ENCODE results near the gene CAPNS2. TPM values are rescaled to one million over a fixed set of nuclear protein-coding genes. Genes with fewer than 3 reads are reported as not detected.
A peak's percentile ranks its signal among the peaks of the same experiment; 100 is the strongest.

Gene CAPNS2
- total and polyA plus RNA-seq, 9 of the 15 experiments (the other 6 are each of a cell fraction or from before 2014, with no cell fraction given): 0.12 to 0.65 (median 0.24) TPM; not detected in 2

GRCh38 chr16:55565086-55565485, 1.4 kb upstream of the CAPNS2 start:
- no peaks in the 10 kb centered on the region for H3K9me1 ChIP-seq (ENCODE audit: control insufficient read depth, insufficient read depth, low read length)
- peaks cover 0 to 7% of the 10 kb centered on the region in 2 experiments; a peak in 1 of 5 replicates for H3K4me1 ChIP-seq (replicated peaks in 1 of 2; ENCODE audit: control insufficient read depth in 2 of 2, insufficient read depth in 2 of 2, low read length in 2 of 2)
- WGBS (ENCODE audit: insufficient coverage, low coverage, missing lambda C conversion rate): 52% methylated on average over 1 of the region's 1 CpG
- no peaks in the 10 kb centered on the region for H3K27me3 ChIP-seq (ENCODE audit: control insufficient read depth in 2 of 2, insufficient read depth in 2 of 2, low read length in 2 of 2)
- FAIRE-seq (no peak), ATAC-seq (no peak), DNase-seq (ENCODE audit: extremely low read depth in 1 of 4, low spot score in 3 of 4) (no peak)
- H4K20me1 ChIP-seq (replicated peaks; ENCODE audit: control insufficient read depth, insufficient read depth, low read length): no peaks in the 10 kb centered on the region
- no peaks in the 10 kb centered on the region for H3K9me3 ChIP-seq (replicated peaks; ENCODE audit: control insufficient read depth, insufficient read depth, low read depth, low read length)
- no peak overlapping the region for H2AFZ ChIP-seq (ENCODE audit: low read depth, low read length)
- no TSS peak for BruUV-seq (replicated peaks)
- H3K4me2 ChIP-seq (ENCODE audit: insufficient read depth, low read length): no peak overlapping the region
- TF ChIP-seq MAFF (IDR thresholded peaks at IDR 0.05; ENCODE audit: low read length) (no peak), SRSF1 (IDR thresholded peaks at IDR 0.05; ENCODE audit: low read depth, low read length) (no peak), ZNF263 (CRISPR knock-in tag; IDR thresholded peaks at IDR 0.05; ENCODE audit: borderline replicate concordance) (no peak), ZEB2 (IDR thresholded peaks at IDR 0.05) (no peak), MAFG (tag; conservative IDR thresholded peaks at IDR 0.05) (no peak), RNF2 (IDR thresholded peaks at IDR 0.05) (no peak), XRCC4 (IDR thresholded peaks at IDR 0.05; ENCODE audit: extremely low read depth, insufficient read depth, insufficient read length) (no peak), ELF2 (CRISPR knock-in tag; IDR thresholded peaks at IDR 0.05) (no peak)
- ChIA-PET CTCF (ENCODE audit: low intra/inter-chr PET ratio) (no interaction called here), POLR2A (no interaction called here)
- H3K36me3 ChIP-seq (ENCODE audit: control insufficient read depth, insufficient read depth, low read length): no peaks in the 10 kb centered on the region
- no peak overlapping the region for H3K9ac ChIP-seq (ENCODE audit: insufficient read depth in 1 of 2, low read depth in 2 of 2, low read length in 2 of 2)
- H3K79me2 ChIP-seq (ENCODE audit: control insufficient read depth, insufficient read depth, low read length): no peaks in the 10 kb centered on the region
- no peak overlapping the region for H3K27ac ChIP-seq (ENCODE audit: extremely low read depth, low read depth, low read length)
- H3K4me3 ChIP-seq: no peak overlapping the region
- in situ Hi-C loops (cut with MboI): no loop called here
- intact Hi-C loops (cut with micrococcal nuclease): no loop called here

- Histone ChIP-seq H4K20me1 (replicated peaks; ENCODE audit: control insufficient read depth, insufficient read depth, low read length) (no peaks in the 10 kb centered on the region), H2AFZ (ENCODE audit: low read depth, low read length) (peak overlapping the region; percentile 48), H3K4me2 (ENCODE audit: insufficient read depth, low read length) (no peak overlapping the region), H3K9me3 (replicated peaks; ENCODE audit: control insufficient read depth, insufficient read depth, low read depth, low read length) (no peaks in the 10 kb centered on the region), H3K36me3 (ENCODE audit: control insufficient read depth, insufficient read depth, low read length) (no peaks in the 10 kb centered on the region), H3K9ac (ENCODE audit: insufficient read depth in 1 of 2, low read depth in 2 of 2, low read length in 2 of 2) (no peak overlapping the region), H3K27me3 (ENCODE audit: control insufficient read depth in 2 of 2, insufficient read depth in 2 of 2, low read length in 2 of 2) (no peaks in the 10 kb centered on the region), H3K27ac (ENCODE audit: extremely low read depth, low read depth, low read length) (no peak overlapping the region), H3K4me3 (no peak overlapping the region), H3K79me2 (ENCODE audit: control insufficient read depth, insufficient read depth, low read length) (no peaks in the 10 kb centered on the region), H3K4me1 (replicated peaks in 1 of 2; ENCODE audit: control insufficient read depth in 2 of 2, insufficient read depth in 2 of 2, low read length in 2 of 2) (peaks cover 0 to 25% of the 10 kb centered on the region in 2 experiments; a peak in 3 of 5 replicates), H3K9me1 (ENCODE audit: control insufficient read depth, insufficient read depth, low read length) (no peaks in the 10 kb centered on the region)
- TF ChIP-seq ZFP1 (CRISPR knock-in tag; IDR thresholded peaks at IDR 0.05) (no peak), ZNF263 (CRISPR knock-in tag; IDR thresholded peaks at IDR 0.05; ENCODE audit: borderline replicate concordance) (no peak), NFE2L1 (tag; IDR thresholded peaks at IDR 0.05; ENCODE audit: borderline replicate concordance, low read depth) (no peak), MNT (conservative IDR thresholded peaks at IDR 0.05) (no peak)
- DNase-seq (ENCODE audit: extremely low read depth in 1 of 4, low spot score in 3 of 4) (no peak), ATAC-seq (peak; percentile 48), FAIRE-seq (no peak)
- POLR2A ChIA-PET: interaction anchor here (0.7 to 1.4 kb wide), 2 partner anchors 11 to 13 kb away, joined by 3 read pairs; no protein-coding TSS in a partner anchor
- 29% methylated on average over 3 of the region's 3 CpGs for WGBS (ENCODE audit: insufficient coverage, low coverage, missing lambda C conversion rate)
- CTCF ChIA-PET (ENCODE audit: low intra/inter-chr PET ratio): no interaction called here
- intact Hi-C loops (cut with micrococcal nuclease): no loop called here
- in situ Hi-C loops (cut with MboI): no loop called here
- BruUV-seq (replicated peaks): no TSS peak
Measured at GRCh38 chr16:55567382-55567781, 898 bp downstream of the CAPNS2 start.

Measured in K562 (cell line).